Measurements from ENCODE around the gene NEMP2. TPM values are rescaled to one million over a fixed set of nuclear protein-coding genes. Genes with fewer than 3 reads are reported as not detected.
A peak's percentile ranks its signal among the peaks of the same experiment; 100 is the strongest.

Gene NEMP2, protein sequence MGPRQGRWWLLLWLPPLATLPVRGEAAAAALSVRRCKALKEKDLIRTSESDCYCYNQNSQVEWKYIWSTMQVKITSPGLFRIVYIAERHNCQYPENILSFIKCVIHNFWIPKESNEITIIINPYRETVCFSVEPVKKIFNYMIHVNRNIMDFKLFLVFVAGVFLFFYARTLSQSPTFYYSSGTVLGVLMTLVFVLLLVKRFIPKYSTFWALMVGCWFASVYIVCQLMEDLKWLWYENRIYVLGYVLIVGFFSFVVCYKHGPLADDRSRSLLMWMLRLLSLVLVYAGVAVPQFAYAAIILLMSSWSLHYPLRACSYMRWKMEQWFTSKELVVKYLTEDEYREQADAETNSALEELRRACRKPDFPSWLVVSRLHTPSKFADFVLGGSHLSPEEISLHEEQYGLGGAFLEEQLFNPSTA
- 10 to 100 TPM; 22.3 to 22.9 TPM for total RNA-seq

- peaks cover 25 to 43% of the 10 kb centered on the region in 2 donors for H3K36me3 Mint-ChIP-seq (ENCODE audit: insufficient read depth in 2 of 2)
- ATAC-seq (replicated peaks in 1 of 2): peak; percentile 83 to 85
- H3K4me1 Mint-ChIP-seq (ENCODE audit: low read depth): peaks cover 57% of the 10 kb centered on the region
- H3K9me3 Mint-ChIP-seq: peaks cover 14 to 16% of the 10 kb centered on the region in 2 donors
- H3K27me3 Mint-ChIP-seq (ENCODE audit: low read depth): no peaks in the 10 kb centered on the region
- peak within 1 kb of the TSS; percentile 99 for H3K27ac Mint-ChIP-seq
- DNase-seq: peak; percentile 92
- H3K4me3 Mint-ChIP-seq: peak within 1 kb of the TSS; percentile 95 to 97
These were observed at the start of gene NEMP2 for GRCh38 chr2:190534310-190535120. TSS of gene NEMP2 (minus strand) at chr2:190534722. CDS start at chr2:190534655, 67 bp downstream.

- Mint-ChIP-seq H3K4me3 (no peak overlapping the region), H3K36me3 (ENCODE audit: insufficient read depth in 2 of 2) (peaks cover 0 to 3% of the 10 kb centered on the region in 2 donors), H3K9me3 (peaks cover 0 to 2% of the 10 kb centered on the region in 2 donors), H3K4me1 (ENCODE audit: low read depth) (peaks cover 18% of the 10 kb centered on the region), H3K27me3 (ENCODE audit: low read depth) (no peaks in the 10 kb centered on the region), H3K27ac (no peak overlapping the region)
- ATAC-seq (replicated peaks in 1 of 2) (no peak), DNase-seq (no peak)
These were observed 49.2 kb upstream of the NEMP2 start for GRCh38 chr2:190583507-190584337.

GRCh38 chr2:190582736-190583506 is 48.4 kb upstream of the NEMP2 start:
- peaks cover 0 to 2% of the 10 kb centered on the region in 2 donors for H3K9me3 Mint-ChIP-seq
- ATAC-seq (replicated peaks in 1 of 2) (no peak), DNase-seq (no peak)
- H3K36me3 Mint-ChIP-seq (ENCODE audit: insufficient read depth in 2 of 2): peaks cover 0 to 3% of the 10 kb centered on the region in 2 donors
- no peak overlapping the region for H3K4me3 Mint-ChIP-seq
- H3K27me3 Mint-ChIP-seq (ENCODE audit: low read depth): no peaks in the 10 kb centered on the region
- peaks cover 27% of the 10 kb centered on the region for H3K4me1 Mint-ChIP-seq (ENCODE audit: low read depth)
- H3K27ac Mint-ChIP-seq: no peak overlapping the region

- ATAC-seq (replicated peaks in 1 of 2): no peak
- no peak for DNase-seq
- Mint-ChIP-seq H3K27ac (no peak overlapping the region), H3K9me3 (peaks cover 0 to 2% of the 10 kb centered on the region in 2 donors), H3K36me3 (ENCODE audit: insufficient read depth in 2 of 2) (peaks cover 0 to 3% of the 10 kb centered on the region in 2 donors), H3K4me1 (ENCODE audit: low read depth) (peaks cover 29% of the 10 kb centered on the region), H3K4me3 (no peak overlapping the region), H3K27me3 (ENCODE audit: low read depth) (no peaks in the 10 kb centered on the region)
These were observed 47.5 kb upstream of the NEMP2 start for GRCh38 chr2:190582019-190582418.

DNA sequence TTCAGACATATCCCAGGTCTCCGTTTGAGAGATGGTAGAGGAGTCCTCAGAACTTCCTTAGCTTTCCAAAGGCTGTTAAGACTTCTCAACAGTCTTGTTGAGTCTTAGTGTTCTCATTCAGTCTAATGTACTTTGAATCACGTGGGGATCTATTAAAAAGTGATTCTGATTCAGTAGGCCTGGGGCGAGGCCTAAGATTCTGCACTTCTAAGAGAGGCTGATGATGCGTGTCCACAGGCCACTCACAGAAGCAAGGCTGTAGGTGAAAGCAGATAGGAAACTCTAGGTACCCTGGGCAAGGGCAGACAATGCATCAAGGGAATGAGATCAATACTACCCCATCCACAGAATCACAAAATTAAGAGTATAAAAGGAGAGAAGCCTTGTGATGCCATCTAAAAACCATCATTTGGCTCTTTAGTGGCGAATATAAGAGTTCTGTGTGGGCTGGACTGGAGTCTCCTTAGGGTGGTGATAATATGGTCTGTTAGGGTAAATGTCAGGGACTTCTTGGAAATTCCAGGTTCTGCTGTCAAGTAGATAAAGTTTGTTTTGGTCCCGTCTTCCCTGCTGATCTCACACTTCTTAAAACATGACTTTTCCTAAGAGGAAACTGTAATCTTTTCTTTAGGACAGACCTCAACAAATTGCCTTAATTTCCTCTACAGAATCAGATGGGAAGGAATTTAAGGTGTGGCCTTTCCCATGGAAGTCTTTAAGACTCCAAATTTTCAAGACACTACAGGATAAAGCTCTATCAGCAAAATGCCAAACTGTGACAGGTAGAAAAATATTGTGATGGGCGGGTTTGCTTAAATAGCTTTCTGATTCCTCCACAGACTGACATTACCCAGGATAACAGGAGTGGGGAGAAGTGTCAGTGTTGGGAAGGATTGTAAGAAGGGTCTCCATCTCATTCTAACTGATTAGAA is 45.7 kb upstream of the NEMP2 start:
- Mint-ChIP-seq H3K4me3 (no peak overlapping the region), H3K4me1 (ENCODE audit: low read depth) (peaks cover 45% of the 10 kb centered on the region), H3K27ac (no peak overlapping the region), H3K27me3 (ENCODE audit: low read depth) (no peaks in the 10 kb centered on the region), H3K9me3 (peaks cover 0 to 2% of the 10 kb centered on the region in 2 donors), H3K36me3 (ENCODE audit: insufficient read depth in 2 of 2) (peaks cover 0 to 3% of the 10 kb centered on the region in 2 donors)
- ATAC-seq (replicated peaks in 1 of 2) (no peak), DNase-seq (no peak)

DNA sequence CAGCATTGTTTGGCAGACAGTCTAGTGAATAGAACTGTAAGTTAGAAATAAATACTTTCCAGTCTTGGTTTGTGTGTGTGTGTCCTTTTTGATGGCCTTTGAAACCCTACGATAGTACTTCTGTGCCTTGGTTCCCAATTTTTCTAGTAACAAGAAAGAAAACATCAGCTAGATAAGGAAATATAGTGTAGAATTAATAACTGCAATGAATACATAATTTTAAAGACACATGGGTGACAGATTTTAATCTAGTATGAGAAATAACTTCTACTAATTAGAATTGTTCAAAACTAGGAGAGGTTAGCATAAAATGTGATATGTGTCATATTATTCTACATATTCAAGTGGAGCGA is 44.5 kb upstream of the NEMP2 start:
- Mint-ChIP-seq H3K36me3 (ENCODE audit: insufficient read depth in 2 of 2) (peaks cover 0 to 2% of the 10 kb centered on the region in 2 donors), H3K4me1 (ENCODE audit: low read depth) (peaks cover 46% of the 10 kb centered on the region), H3K27me3 (ENCODE audit: low read depth) (no peaks in the 10 kb centered on the region), H3K4me3 (no peak overlapping the region), H3K27ac (no peak overlapping the region), H3K9me3 (no peaks in the 10 kb centered on the region)
- DNase-seq: no peak
- no peak for ATAC-seq (replicated peaks in 1 of 2)

- DNase-seq: no peak
- H3K4me1 Mint-ChIP-seq (ENCODE audit: low read depth): peaks cover 39% of the 10 kb centered on the region
- H3K9me3 Mint-ChIP-seq: no peaks in the 10 kb centered on the region
- no peaks in the 10 kb centered on the region for H3K27me3 Mint-ChIP-seq (ENCODE audit: low read depth)
- H3K27ac Mint-ChIP-seq: no peak overlapping the region
- peak overlapping the region in 1 of 2 donors; percentile 12 for H3K4me3 Mint-ChIP-seq
- peaks cover 0 to 2% of the 10 kb centered on the region in 2 donors for H3K36me3 Mint-ChIP-seq (ENCODE audit: insufficient read depth in 2 of 2)
- no peak for ATAC-seq (replicated peaks in 1 of 2)
These were observed 43.9 kb upstream of the NEMP2 start for GRCh38 chr2:190578158-190579057.

GRCh38 chr2:190576573-190576972 is 42.1 kb upstream of the NEMP2 start:
- Mint-ChIP-seq H3K27me3 (ENCODE audit: low read depth) (no peaks in the 10 kb centered on the region), H3K9me3 (no peaks in the 10 kb centered on the region), H3K4me1 (ENCODE audit: low read depth) (peaks cover 32% of the 10 kb centered on the region), H3K4me3 (no peak overlapping the region), H3K27ac (no peak overlapping the region), H3K36me3 (ENCODE audit: insufficient read depth in 2 of 2) (peaks cover 0 to 2% of the 10 kb centered on the region in 2 donors)
- ATAC-seq (replicated peaks in 1 of 2) (no peak), DNase-seq (no peak)

GRCh38 chr2:190575263-190575662 is 40.7 kb upstream of the NEMP2 start:
- DNase-seq (no peak), ATAC-seq (replicated peaks in 1 of 2) (no peak)
- Mint-ChIP-seq H3K4me3 (no peak overlapping the region), H3K27ac (no peak overlapping the region), H3K4me1 (ENCODE audit: low read depth) (peaks cover 34% of the 10 kb centered on the region), H3K36me3 (ENCODE audit: insufficient read depth in 2 of 2) (peaks cover 0 to 2% of the 10 kb centered on the region in 2 donors), H3K9me3 (no peaks in the 10 kb centered on the region), H3K27me3 (ENCODE audit: low read depth) (no peaks in the 10 kb centered on the region)

DNA sequence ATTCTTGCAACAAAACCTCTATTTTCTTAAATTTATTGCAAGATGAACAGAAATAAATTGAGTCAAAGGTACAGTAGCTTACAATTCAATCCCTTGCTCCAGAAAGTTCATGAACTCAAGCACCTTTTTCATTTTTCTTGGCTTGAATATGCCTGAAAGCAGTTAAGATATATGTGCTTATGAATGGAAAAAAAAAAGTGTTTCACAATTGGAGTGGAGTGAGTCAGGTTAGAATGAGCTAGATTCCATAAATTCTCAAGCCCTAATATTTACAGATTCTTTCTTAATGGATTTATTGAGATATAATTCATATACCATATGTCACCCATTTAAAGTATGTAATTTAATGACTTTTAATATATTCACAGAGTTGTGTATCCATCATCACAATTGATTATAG is 39.6 kb upstream of the NEMP2 start:
- Mint-ChIP-seq H3K9me3 (peaks cover 0 to 2% of the 10 kb centered on the region in 2 donors), H3K27me3 (ENCODE audit: low read depth) (no peaks in the 10 kb centered on the region), H3K4me1 (ENCODE audit: low read depth) (peaks cover 36% of the 10 kb centered on the region), H3K4me3 (no peak overlapping the region), H3K27ac (no peak overlapping the region), H3K36me3 (ENCODE audit: insufficient read depth in 2 of 2) (peaks cover 0 to 1% of the 10 kb centered on the region in 2 donors)
- no peak for ATAC-seq (replicated peaks in 1 of 2)
- DNase-seq: no peak

- Mint-ChIP-seq H3K4me1 (ENCODE audit: low read depth) (peaks cover 22% of the 10 kb centered on the region), H3K27me3 (ENCODE audit: low read depth) (no peaks in the 10 kb centered on the region), H3K36me3 (ENCODE audit: insufficient read depth in 2 of 2) (peaks cover 6 to 8% of the 10 kb centered on the region in 2 donors), H3K9me3 (peaks cover 6 to 9% of the 10 kb centered on the region in 2 donors), H3K27ac (no peak overlapping the region), H3K4me3 (no peak overlapping the region)
- ATAC-seq (replicated peaks in 1 of 2): no peak
- DNase-seq: no peak
These were observed 37.7 kb upstream of the NEMP2 start for GRCh38 chr2:190572246-190572645.
